Left cardiac atrium (tissue), 4 donors: ENCODE measurements around the gene GJC3. TPM values are rescaled to one million over a fixed set of nuclear protein-coding genes. Genes with fewer than 3 reads are reported as not detected.
"Not testable (repeated sequence)": the region's sequence is repeated elsewhere in the genome, so short reads cannot be mapped to it uniquely, and the experiment has no call there.

Experiments
- ATAC-seq, 2 donors: fragments of 200-7000 bp; cut with Tn5 transposase; one replicate each; pipeline ENCODE4 v1.9.1; 2020; ENCODE audit warnings: mild to moderate bottlenecking in 2 of 2, moderate library complexity in 2 of 2
- DNase-seq: peaks from one replicate; pipeline ENCODE4 v3.0.0-alpha.2; 2020
- intact Hi-C, 2 donors: fragments of 100-400 bp; cut with DNase I; formaldehyde crosslinking; loops; one replicate each; pipeline versions ENCODE4 v1.14.1 to v1.15.1; 2022 to 2023
- long read RNA-seq: library from polyadenylated mRNA; unstranded; transcript quantifications from one replicate; pipeline ENCODE4 v2.0.0, GENCODE V29; 2021
- total RNA-seq, 2 donors: library from RNA; stranded (reverse); fragmentation: NEBNext Ultra II Directional; extraction: Animal tissue kit (Norgen Biotek cat#: 25700); gene quantifications; one replicate each; pipeline ENCODE4 v1.2.1, GENCODE V29; 2021
- donor health status: DM: no; HTN: yes; CAD: no.
- donor health status: DM: no; HTN: yes; CAD: no; lungs with severe emphysema.
- donor health status: DM: yes; HTN: yes; CAD: no.
- donor health status: Dilated cardiomyopathy.

The GJC3 gene
- under 1 TPM; 0.37 to 0.59 TPM for total RNA-seq
- long read RNA-seq: 0 reads

DNA sequence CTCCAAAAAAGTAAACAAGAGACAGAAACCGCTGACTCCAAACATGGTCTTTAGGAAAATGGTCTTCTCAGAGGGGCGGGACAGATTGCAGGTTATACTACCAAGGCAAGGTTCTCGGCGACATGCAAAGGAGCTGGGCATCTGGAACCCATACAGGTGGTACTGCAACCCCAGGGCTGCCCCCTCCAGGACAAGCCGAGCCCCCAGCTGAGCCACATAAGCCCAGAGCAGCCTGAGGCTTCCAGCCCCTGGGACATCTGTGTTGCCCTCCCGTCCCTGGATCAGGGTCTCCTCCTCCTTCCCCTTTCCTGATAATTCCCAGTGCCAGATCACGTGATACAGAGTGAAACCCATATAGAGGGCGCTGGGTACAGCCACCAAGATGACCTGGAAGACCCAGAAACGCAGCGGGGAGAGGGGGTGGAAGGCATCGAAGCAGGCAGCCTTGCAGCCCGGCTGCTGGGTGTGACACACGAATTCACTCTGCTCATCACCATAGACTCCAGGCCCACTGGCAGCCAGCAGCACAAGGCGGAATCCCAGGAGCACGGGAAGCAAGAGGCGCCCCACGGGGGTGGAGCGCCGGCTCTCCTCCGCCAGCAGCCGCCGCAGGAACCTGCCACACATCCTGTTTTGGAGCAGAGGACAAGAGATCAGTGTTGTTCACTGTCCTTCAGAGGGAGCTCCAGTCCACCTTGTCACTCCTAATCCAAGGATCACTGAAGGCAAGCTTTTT, at the start of gene GJC3:
TSS of gene GJC3 (minus strand) at position 627 of the 736 bp plus-strand sequence. CDS start at position 627, 0 bp downstream.
- ATAC-seq (peak; percentile 92 to 97), DNase-seq (peak; percentile 74)
- intact Hi-C loops: loop anchor here in 1 of 2 donors (5.0 kb wide), 1 partner anchor 63 kb away; no protein-coding TSS in a partner anchor

- intact Hi-C loops: no loop called here
- ATAC-seq (no peak), DNase-seq (no peak)
These were observed 47.2 kb upstream of the GJC3 start for GRCh38 chr7:99976626-99977025.

DNA sequence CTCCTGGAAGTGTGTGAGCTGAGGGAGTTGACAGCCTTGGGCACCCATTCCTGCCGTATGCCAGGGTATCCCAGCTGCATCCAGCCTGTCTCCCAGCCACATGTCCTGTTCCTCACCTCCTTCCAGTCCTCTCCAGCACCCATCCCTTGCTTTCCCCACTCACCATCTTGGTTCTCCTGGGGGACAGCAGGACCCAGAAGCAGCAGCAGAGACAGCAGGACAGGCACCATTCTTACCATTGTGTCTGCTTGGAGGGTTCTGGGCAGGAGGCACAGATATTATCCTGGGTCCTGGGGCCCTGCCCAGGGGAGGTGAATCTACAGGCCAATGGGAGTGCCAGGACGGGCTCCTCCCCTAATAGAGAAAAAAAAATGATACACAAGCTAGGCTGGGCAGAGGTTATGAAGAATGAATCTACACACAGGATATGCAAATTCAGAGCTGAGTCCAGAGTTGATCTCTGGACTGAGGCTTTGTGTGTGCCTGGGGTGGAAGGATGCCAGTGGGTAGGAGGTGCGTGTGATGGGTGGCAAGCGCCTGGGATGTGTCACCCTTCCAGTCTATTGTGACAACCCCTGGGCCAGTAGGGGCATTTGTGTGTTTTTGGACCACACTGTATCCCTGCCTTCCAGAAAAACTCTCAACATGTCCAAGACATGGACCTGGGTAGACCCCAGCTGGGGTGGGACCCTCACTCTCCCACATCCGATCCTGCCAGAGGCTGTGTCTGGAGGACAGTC, 46.5 kb upstream of the GJC3 start, which contains the start of gene AZGP1:
TSS of gene AZGP1 (minus strand) at position 250 of the 740 bp plus-strand sequence. CDS start at position 239, 11 bp downstream.
- DNase-seq (no peak), ATAC-seq (peak; percentile 87 to 88)
- intact Hi-C loops: no loop called here

DNA sequence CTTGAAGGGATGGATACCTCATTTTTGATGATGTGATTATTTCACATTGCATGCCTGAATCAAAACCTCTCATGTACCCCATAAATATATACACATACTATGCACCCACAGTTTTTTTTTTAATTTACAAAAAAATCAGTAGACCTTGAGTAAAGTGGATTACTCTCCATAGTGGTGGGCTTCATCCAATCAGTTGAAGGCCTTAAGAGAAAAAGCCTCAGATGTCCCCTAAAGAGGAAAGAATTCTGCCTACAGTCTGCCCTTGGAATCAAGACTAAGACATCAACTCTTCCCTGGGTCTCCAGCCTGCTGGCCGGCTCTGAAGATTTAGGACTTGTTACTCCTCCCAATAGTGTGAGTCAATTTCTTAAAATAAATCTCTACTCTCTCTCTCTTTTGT, 45.3 kb upstream of the GJC3 start:
- DNase-seq (no peak), ATAC-seq (no peak)
- intact Hi-C loops: no loop called here

- intact Hi-C loops, ATAC-seq, DNase-seq: not testable (repeated sequence)
These were observed 44.4 kb upstream of the GJC3 start for GRCh38 chr7:99973817-99974216.

GRCh38 chr7:99971242-99971641, 41.8 kb upstream of the GJC3 start:
- DNase-seq (no peak), ATAC-seq (no peak)
- intact Hi-C loops: no loop called here

- peak in 1 of 2 donors; percentile 24 for ATAC-seq
- DNase-seq, intact Hi-C loops: not testable (repeated sequence)
These were observed 40.4 kb upstream of the GJC3 start for GRCh38 chr7:99969813-99970212.

DNA sequence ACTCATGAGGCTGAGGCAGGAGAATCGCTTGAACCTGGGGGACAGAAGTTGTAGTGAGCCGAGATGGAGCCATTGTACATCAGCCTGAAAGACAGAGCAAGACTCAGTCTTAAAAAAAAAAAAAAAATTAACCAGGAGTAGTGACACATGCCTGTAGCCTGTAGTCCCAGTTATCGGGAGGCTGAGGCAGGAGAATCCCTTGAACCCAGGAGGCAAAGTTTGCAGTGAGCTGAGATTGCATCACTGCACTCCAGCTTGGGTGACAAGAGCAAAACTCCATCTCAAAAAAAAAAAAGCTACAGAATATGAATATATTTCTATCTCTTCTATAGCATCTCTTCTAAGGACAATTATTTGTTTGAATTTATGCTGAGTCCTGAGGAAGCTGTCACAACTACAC, 39.9 kb upstream of the GJC3 start:
- intact Hi-C loops: no loop called here
- ATAC-seq: no peak
- no peak for DNase-seq

DNA sequence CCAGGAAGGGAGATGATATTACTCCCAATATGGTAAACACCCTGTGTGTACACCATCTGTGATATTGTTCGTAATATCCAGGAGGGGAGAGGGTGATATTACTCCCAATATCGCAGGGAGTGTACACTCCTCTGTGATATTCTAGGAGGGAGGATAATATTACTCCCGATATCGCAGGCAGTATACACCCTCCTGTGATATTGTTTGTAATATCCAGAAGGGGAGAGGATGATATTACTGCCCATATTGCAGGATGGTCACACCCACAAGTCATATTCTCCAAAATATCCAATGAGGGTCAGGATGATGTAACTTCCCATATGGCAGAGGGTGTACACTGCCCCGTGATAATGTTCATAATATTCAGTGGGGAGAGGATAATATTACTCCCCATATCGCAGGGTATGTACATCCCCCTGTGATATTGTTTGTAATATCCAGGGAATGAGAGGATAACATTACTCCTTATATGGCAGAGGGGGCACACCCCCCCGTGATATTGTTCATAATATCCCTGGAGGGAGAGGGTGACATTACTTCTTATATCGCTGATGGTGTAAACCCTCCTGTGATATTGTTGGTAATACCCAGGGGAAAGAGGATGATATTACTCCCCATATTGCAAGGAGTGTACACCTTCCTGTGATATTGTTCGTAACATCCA, 29.3 kb upstream of the GJC3 start:
- ATAC-seq: no peak
- intact Hi-C loops: no loop called here
- no peak for DNase-seq

GRCh38 chr7:99955247-99955646, 25.8 kb upstream of the GJC3 start:
- ATAC-seq (no peak), DNase-seq (no peak)
- intact Hi-C loops: no loop called here

DNA sequence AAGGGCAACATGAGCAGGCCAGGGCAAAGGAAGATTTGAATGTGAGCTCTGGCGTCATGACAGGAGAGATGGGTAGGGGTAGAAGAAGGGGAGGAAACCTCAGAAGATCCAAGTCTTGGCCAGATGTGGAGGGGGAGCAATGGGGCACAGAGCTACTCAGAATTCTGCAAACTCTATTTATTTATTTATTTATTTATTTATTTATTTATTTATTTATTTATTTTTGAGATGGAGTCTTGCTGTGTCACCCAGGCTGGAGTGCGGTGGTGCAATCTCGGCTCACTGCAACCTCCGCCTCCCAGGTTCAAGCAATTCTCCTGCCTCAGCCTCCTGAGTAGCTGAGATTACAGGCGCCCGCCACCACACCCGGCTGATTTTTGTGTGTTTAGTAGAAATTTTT, 25.2 kb upstream of the GJC3 start:
- DNase-seq, ATAC-seq, intact Hi-C loops: not testable (repeated sequence)

GRCh38 chr7:99953649-99954048, 24.2 kb upstream of the GJC3 start:
- peak; percentile 27 to 81 for ATAC-seq
- DNase-seq: peak; percentile 48
- intact Hi-C loops: no loop called here

DNA sequence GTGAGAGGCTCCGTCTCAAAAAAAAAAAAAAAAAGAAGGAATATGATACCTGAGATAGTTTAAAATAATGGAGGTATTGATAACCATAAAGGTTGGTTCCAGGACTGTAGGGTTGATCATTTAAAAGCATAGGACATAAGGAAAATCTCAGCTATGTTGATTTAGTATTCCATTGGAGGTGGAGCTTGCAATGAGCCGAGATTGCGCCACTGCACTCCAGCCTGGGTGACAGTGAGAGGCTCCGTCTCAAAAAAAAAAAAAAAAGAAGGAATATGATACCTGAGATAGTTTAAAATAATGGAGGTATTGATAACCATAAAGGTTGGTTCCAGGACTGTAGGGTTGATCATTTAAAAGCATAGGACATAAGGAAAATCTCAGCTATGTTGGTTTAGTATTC, 23.2 kb upstream of the GJC3 start:
- intact Hi-C loops, DNase-seq, ATAC-seq: not testable (repeated sequence)

GRCh38 chr7:99950819-99951218, 21.4 kb upstream of the GJC3 start:
- ATAC-seq, intact Hi-C loops, DNase-seq: not testable (repeated sequence)

DNA sequence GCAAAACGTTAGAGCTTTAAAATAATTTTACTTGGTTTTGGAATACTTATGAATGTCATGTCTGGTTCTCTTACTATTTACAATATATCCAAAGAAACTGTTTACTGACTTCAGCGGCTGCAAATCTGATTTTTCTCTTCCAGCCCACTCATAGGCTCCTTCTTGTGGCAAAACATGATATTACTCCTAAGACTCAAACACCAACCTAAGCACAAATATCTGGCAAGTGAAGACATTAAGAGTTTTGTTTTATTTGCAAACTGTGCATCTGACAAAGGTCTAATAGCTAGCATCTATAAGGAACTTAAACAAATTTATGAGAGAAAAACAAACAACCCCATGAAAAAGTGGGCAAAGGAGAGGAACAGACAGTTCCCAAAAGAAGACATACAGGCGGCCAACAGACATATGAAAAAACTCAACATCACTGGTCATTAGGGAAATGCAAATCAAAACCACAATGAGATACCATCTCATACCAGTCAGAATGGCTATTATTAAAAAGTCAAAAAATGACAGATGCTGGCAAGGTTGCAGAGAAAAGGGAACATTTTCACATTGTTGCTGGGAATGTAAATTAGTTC, 20.3 kb upstream of the GJC3 start:
- ATAC-seq (no peak), DNase-seq (no peak)
- intact Hi-C loops: no loop called here

DNA sequence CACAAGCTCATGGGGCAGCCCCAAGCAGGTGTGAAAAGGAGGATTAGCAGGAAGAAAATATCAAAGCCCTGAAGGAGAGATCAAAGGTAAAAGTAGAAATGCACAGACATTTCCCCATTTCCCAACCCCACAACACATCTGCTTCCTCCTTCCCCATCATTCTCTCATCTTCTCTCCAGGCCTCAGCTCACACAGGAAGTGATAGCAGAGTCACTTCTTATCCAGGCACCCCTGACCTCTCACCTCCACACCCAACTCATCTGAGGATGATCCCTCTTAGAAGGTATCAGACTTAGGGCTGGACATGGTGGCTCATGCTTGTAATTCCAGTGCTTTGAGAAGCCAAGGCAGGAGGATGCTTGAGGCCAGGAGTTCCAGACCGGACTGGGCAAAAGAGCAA, 18.2 kb upstream of the GJC3 start:
- intact Hi-C loops: no loop called here
- DNase-seq (no peak), ATAC-seq (no peak)

GRCh38 chr7:99944497-99945070, 15.2 kb upstream of the GJC3 start:
- DNase-seq (no peak), ATAC-seq (no peak)
- intact Hi-C loops: no loop called here

- ATAC-seq (no peak), DNase-seq (no peak)
- intact Hi-C loops: no loop called here
These were observed 14.4 kb upstream of the GJC3 start for GRCh38 chr7:99943641-99944496.
